Ovary (tissue), 3 donors: ENCODE measurements around the gene HEPACAM.

ENCODE experiments used
- CTCF ChIP-seq, 3 donors: fragments of 450-650 bp in 2 of 3; fragments of 200-600 bp in 1 of 3; IDR thresholded peaks; one replicate each; pipeline versions ENCODE4 v1.5.1 to v1.8.0; 2016 to 2022; ENCODE audit warnings: antibody characterized with exemption in 3 of 3, mild to moderate bottlenecking in 1 of 3
- EP300 ChIP-seq: sonication (generic); formaldehyde crosslinking; IDR thresholded peaks from one replicate; pipeline ENCODE4 v1.6.1; 2017; ENCODE audit warnings: antibody characterized with exemption
- donor health status: DM: no; HTN: no; CAD: no.

GRCh38 chr11:124982043-124982442 lies 46.2 kb upstream of the HEPACAM start:
- TF ChIP-seq CTCF (IDR thresholded peaks at IDR 0.05), result no peak
- TF ChIP-seq EP300, result no peak
